ELF-1 (cell line): Measurements from ENCODE around the gene CCDC110.
"Not testable (repeated sequence)": the region's sequence is repeated elsewhere in the genome, so short reads cannot be mapped to it uniquely, and the experiment has no call there.

Experiments
- DNase-seq: peaks from one replicate; pipeline ENCODE4 v3.0.0-alpha.2; 2016; ENCODE audit warnings: low read depth, low spot score

Gene CCDC110

GRCh38 chr4:185471235-185472102 is at the start of gene CCDC110:
TSS of gene CCDC110 (minus strand) at chr4:185471733. CDS start at chr4:185471683, 50 bp downstream.
- DNase-seq = peak; percentile 91

DNA sequence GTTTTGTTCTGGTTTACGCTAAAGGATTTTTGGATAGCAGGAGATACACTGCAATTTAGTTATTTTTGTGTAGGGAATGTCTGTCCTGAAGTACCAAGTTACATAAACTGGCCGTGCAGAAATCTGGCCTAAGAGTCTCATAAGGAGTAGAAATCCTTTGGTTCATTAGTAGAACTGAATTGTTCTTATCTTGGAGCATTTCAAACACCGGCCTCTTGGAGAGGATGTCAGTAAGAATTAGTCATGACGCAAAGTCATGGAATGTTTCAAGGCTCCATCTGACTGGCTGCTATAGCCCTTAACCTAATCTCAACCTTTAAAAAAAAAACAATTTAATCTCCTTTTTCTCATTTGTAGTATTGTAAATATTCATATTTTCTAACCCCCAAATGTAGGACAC is 48.6 kb upstream of the CCDC110 start:
- DNase-seq = no peak

GRCh38 chr4:185518494-185518893 is 47.0 kb upstream of the CCDC110 start:
- no peak for DNase-seq

DNA sequence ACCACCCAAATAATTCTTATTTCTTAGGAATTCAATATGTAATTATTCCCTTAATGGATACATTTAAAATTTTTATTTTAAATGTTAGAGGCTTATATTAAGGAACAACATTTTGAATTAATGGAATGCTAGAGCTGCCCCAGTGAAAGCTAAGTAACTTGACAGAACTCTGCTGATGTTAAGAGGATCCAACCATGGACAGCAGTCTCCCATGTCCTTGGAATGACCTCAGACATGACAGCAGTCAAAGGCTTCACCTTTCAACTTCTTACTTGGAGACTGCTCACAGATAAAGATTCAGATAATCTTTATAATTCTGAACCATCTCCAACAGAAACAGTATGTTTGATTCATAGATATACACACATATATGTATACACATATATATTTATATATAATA is 46.5 kb upstream of the CCDC110 start:
- no peak for DNase-seq

- no peak for DNase-seq
Measured at GRCh38 chr4:185515248-185515647, 43.7 kb upstream of the CCDC110 start.

- no peak for DNase-seq
Measured at GRCh38 chr4:185514182-185514697, 42.7 kb upstream of the CCDC110 start.

DNA sequence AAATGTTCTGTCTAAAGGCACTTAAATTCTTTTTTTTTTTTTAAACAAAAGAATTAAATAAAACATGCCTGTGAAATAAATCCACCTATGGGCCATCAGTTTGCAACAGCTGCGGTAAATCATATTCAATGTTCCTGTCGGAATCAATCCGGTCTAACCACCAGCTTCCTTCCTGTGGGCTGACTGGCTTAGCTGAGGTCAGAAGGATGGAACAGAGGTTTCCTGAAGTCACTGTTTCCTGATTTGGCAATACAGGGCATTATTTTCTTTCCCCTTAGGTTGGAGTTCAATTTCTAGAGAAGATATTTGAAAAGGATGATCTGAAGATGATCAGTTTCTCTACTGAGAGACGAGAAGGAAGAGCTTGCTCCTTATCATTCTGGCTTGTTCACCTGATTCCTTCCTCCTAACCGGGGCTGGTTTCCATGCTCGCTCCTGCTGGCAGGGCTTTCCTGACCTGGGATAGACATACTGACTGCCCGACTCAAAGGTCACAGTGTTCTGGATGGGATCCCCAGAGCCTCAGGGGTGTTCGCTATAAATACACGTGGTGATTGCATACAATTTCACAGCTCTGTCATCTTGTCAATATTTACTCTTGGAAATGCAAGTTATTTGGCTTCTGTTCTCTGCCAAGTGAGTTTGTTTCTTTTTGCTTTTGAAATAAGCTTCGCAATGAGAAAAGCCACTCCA is 42.1 kb upstream of the CCDC110 start:
- no peak for DNase-seq

- DNase-seq = no peak
Measured at GRCh38 chr4:185512516-185512915, 41.0 kb upstream of the CCDC110 start.

GRCh38 chr4:185511243-185511642 is 39.7 kb upstream of the CCDC110 start:
- not testable (repeated sequence) for DNase-seq

DNA sequence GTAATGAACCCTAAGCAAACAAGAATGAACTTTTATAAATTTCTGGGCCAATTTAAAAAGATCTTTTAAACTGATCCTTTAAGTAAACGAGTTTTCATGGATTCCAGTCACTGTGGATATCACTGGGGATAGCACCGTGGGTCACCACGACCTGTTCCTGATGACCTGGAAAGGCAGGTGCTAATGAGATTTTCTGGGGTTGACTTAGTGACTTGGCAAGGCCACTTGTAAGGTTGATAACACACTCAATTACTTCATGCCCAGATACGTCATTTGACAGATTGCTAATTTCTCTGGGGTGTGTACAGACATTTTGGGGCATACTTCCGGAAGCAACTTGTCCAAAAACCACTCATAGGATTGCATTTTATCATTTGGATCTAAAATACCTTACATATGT is 39.3 kb upstream of the CCDC110 start:
- no peak for DNase-seq

- DNase-seq = no peak
Measured at GRCh38 chr4:185508181-185508580, 36.6 kb upstream of the CCDC110 start.

- no peak for DNase-seq
Measured at GRCh38 chr4:185506422-185506821, 34.9 kb upstream of the CCDC110 start.

DNA sequence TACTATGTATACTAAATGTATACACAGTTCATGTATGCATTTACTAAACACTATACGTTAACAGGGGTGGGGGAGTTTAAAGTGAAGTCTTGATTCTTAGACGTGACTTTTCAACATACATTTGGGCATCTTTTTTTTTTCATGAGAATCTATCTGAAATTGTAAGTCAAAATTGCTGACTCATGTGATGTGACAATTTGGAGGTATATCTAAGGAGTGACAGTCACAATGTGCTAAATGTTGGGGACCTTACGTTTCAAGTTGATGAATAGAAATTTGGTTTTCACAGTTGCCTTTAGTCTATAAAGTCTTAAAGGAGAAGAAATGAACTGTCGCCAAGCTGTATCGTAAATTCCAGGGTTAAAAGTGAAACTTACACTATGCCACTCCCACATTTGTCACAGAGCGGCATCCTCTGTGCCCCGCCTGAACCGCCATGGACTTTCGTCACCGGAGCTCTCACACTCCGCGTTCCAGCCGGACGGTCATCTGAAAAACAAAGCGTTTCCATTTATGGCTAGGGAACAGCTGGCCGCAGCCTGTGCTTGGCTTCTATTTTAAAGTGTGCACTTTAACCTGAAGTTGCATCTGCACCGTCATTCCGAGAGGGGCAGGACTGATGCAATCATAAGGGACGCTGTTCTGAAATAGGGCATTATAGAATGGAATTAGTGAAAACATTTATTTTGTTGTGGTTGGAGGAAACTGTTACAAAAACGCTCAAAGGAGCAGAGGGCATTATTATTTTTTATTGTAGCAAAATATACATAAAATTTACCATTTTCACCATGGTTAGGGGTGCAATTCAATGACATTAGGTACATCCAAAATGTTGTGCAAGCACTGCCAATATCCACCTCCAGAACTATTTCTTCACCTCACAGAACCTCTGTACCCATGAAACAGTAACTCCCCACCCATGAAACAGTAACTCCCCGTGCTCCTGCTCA is 32.8 kb upstream of the CCDC110 start:
- peak; percentile 18 for DNase-seq

- DNase-seq = no peak
Measured at GRCh38 chr4:185502386-185502785, 30.9 kb upstream of the CCDC110 start.

- no peak for DNase-seq
Measured at GRCh38 chr4:185500576-185500975, 29.0 kb upstream of the CCDC110 start.

- no peak for DNase-seq
Measured at GRCh38 chr4:185500035-185500434, 28.5 kb upstream of the CCDC110 start.

DNA sequence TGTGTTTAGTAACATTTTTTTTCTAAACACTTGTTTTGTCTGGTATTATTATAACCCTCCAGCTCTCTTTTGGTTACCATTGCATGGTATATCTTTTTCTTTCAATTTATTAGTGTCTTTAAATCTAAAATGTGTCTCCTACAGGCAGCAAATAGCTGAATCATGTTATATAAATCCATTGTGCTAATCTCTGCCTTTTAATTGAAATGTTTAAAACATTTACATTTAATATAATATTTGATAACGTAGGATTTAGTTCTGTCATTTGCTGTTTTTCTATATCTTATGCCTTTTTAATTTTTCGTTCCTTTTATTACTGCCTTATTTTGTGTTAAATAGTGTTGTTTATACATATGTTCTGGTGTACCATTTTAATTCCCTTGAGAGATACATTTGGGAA is 17.1 kb upstream of the CCDC110 start:
- no peak for DNase-seq

DNA sequence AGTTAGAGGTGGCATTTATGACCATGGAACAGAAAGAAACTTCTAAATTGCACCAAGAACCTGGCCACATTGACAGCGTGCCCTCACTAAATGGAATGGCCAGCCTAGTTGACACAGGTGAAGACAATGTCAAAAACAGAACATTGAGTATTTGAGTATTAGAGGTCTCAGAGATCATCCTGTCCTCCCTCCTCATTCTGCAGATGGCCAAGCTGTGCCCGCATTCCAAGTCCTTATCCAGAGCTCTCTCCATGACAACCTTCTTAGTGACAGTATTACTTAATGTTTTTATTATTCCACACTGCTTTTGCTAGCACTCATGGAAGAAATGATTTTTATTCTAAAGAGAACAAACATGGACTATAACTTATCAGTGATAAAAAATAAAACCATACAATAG is 9.9 kb upstream of the CCDC110 start:
- DNase-seq = no peak

- no peak for DNase-seq
Measured at GRCh38 chr4:185480016-185480732, 8.6 kb upstream of the CCDC110 start.

DNA sequence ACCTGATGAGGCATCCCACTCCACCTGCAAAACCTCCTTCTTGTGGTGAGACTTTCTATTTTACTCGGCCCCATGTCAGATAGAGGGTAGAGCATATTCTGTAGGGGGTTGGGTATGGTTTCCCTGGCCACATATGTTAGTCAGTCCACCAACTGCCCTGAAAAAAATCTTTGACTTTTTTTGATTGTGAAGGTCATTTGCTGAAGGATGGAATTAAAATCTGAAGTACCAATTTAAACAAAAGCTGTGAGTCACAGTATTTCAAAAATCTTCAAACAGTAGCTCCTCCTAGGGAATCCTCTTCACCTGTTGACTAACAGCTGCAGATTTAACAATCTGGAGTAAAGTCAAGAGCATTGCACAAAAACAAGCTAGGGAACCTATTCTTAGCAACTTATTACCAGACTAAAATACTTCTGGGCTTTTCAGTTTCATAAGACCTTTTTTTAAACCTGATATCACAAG is 8.0 kb upstream of the CCDC110 start:
- no peak for DNase-seq

DNA sequence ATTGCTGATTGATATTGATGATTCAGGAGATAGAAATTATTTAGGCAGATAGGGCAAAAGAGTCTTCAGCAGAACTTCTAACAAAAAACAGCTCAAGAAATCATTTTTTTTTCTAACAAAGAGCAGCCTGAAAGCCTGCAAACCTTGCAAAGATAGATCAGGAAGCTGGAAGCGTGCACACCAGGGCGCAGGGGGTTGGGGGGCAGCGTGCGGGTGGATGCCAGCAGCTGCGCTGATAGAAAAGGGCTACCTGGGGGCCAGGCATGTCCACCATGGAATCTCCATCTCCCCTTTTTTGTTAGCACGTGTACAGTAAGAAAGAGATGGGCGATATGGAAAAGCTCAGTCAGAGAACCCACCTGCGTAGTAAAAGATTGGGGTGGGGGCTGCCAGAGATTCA is 1.7 kb upstream of the CCDC110 start:
- DNase-seq = no peak
